ENCODE measurements around the gene MCF2L.
A peak's percentile ranks its signal among the peaks of the same experiment; 100 is the strongest.
"Not testable (repeated sequence)": the region's sequence is repeated elsewhere in the genome, so short reads cannot be mapped to it uniquely, and the experiment has no call there.

Gene MCF2L

DNA sequence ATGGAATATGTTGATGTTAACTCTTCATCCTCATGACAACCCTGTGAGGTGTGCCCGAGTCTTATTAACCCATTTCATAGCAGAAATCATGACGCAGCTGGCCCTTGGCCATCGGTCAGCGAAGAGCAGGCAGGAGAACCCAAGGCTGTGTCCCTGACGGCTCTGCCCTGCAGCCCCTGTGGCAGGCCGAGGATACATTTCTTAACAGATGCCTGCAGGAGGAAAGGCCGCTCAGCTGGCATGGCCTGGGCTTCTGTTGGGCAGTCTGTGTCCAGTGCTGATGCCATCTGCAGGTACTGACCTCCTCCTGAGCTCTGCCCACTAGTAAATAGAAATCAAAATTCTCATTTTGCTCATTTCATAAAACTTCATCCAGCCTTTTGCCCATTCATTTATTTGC lies 35.4 kb upstream of the MCF2L start:
- Histone ChIP-seq H3K4me3 (ENCODE audit: low read length) (no peak overlapping the region), H3K9ac (ENCODE audit: low read length) (no peak overlapping the region), H3K4me1 (ENCODE audit: control insufficient read depth, insufficient read depth, low read length) (no peaks in the 10 kb centered on the region), H3K36me3 (ENCODE audit: control insufficient read depth, insufficient read depth, low read length) (no peaks in the 10 kb centered on the region), H3K27me3 (ENCODE audit: control insufficient read depth, insufficient read depth, low read length) (peaks cover 3% of the 10 kb centered on the region), H3K27ac (ENCODE audit: low read depth, low read length) (no peak overlapping the region)

GRCh38 chr13:112934078-112934477 lies 34.9 kb upstream of the MCF2L start:
- no peaks in the 10 kb centered on the region for H3K36me3 ChIP-seq (ENCODE audit: control insufficient read depth, insufficient read depth, low read length)
- no peak overlapping the region for H3K27ac ChIP-seq (ENCODE audit: low read depth, low read length)
- H3K4me3 ChIP-seq (ENCODE audit: low read length) = no peak overlapping the region
- no peak overlapping the region for H3K9ac ChIP-seq (ENCODE audit: low read length)
- no peaks in the 10 kb centered on the region for H3K4me1 ChIP-seq (ENCODE audit: control insufficient read depth, insufficient read depth, low read length)
- H3K27me3 ChIP-seq (ENCODE audit: control insufficient read depth, insufficient read depth, low read length) = peaks cover 3% of the 10 kb centered on the region

GRCh38 chr13:112938680-112939079 lies 30.3 kb upstream of the MCF2L start:
- no peaks in the 10 kb centered on the region for H3K27me3 ChIP-seq (ENCODE audit: control insufficient read depth, insufficient read depth, low read length)

DNA sequence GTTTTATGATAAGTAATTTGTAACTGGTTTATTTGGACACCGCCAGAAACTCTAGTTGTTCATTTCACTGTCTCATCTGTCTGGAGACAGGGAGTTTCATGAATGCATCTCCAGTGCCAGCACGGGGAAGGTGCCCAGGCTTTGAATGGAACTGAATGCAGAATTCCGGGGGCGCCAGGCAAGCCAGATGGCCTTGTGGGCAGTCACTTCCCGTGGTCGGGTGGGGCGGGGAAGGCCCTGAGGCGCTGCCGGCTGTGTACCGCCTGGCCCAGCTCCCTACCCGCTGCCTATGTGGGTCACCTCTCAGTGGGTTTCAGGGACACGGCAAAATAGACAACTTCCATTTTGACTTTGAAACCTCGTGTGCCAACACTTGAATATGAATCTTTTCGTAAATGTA lies 28.8 kb upstream of the MCF2L start:
- no peaks in the 10 kb centered on the region for H3K36me3 ChIP-seq (ENCODE audit: control insufficient read depth, insufficient read depth, low read length)
- no peak overlapping the region for H3K9ac ChIP-seq (ENCODE audit: low read length)
- H3K4me3 ChIP-seq (ENCODE audit: low read length) = no peak overlapping the region
- H3K27me3 ChIP-seq (ENCODE audit: control insufficient read depth, insufficient read depth, low read length) = no peaks in the 10 kb centered on the region
- H3K27ac ChIP-seq (ENCODE audit: low read depth, low read length) = no peak overlapping the region
- H3K4me1 ChIP-seq (ENCODE audit: control insufficient read depth, insufficient read depth, low read length) = peaks cover 3% of the 10 kb centered on the region

More at GRCh38 chr13:112938680-112939079, 30.3 kb upstream of the MCF2L start:
- no peak overlapping the region for H3K27ac ChIP-seq (ENCODE audit: low read depth, low read length)
- peaks cover 3% of the 10 kb centered on the region for H3K4me1 ChIP-seq (ENCODE audit: control insufficient read depth, insufficient read depth, low read length)
- no peak overlapping the region for H3K9ac ChIP-seq (ENCODE audit: low read length)
- H3K36me3 ChIP-seq (ENCODE audit: control insufficient read depth, insufficient read depth, low read length) = no peaks in the 10 kb centered on the region
- H3K4me3 ChIP-seq (ENCODE audit: low read length) = no peak overlapping the region

- Histone ChIP-seq H3K4me3 (ENCODE audit: low read length) (no peak overlapping the region), H3K27ac (ENCODE audit: low read depth, low read length) (no peak overlapping the region), H3K4me1 (ENCODE audit: control insufficient read depth, insufficient read depth, low read length) (peaks cover 3% of the 10 kb centered on the region), H3K9ac (ENCODE audit: low read length) (no peak overlapping the region), H3K27me3 (ENCODE audit: control insufficient read depth, insufficient read depth, low read length) (no peaks in the 10 kb centered on the region), H3K36me3 (ENCODE audit: control insufficient read depth, insufficient read depth, low read length) (no peaks in the 10 kb centered on the region)
Observed at GRCh38 chr13:112941349-112941748, 27.7 kb upstream of the MCF2L start.

GRCh38 chr13:112941765-112942164 lies 27.2 kb upstream of the MCF2L start:
- not testable (repeated sequence) for H3K27me3 ChIP-seq (ENCODE audit: control insufficient read depth, insufficient read depth, low read length); H3K4me3 ChIP-seq (ENCODE audit: low read length); H3K27ac ChIP-seq (ENCODE audit: low read depth, low read length)

DNA sequence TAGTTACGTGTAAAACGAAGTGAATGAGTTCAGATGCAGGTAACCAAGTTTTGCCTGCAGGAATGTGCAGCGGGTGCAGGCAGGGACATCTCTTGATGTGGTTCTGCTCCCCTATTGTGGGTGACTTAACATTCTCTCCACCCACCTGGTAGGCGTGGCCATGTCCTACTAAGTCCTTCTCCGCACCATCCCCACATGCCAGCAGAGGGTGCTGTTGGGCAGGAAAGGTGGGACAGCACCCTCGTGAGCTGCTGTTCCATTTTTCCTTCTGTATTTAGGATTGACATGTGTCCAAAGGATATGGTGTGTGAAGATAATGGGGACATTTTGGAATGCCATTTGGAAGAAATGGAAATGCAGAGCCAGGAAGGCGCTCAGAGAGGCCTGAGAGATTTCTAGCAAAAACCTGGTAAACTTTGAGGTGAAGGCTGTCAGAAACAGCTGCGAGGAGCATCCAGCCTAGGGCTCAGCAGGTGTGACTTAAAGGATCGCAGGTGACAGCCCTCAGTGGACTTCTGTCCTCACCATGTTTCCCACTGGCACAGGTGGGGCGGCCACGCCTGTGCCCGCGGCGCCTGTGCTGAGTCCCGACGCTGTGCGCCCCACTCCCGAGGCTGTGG lies 26.2 kb upstream of the MCF2L start:
- H3K9ac ChIP-seq (ENCODE audit: low read length) = peak overlapping the region; percentile 55
- H3K27ac ChIP-seq (ENCODE audit: low read depth, low read length) = no peak overlapping the region

More at GRCh38 chr13:112941765-112942164, 27.2 kb upstream of the MCF2L start:
- H3K9ac ChIP-seq (ENCODE audit: low read length); H3K4me1 ChIP-seq (ENCODE audit: control insufficient read depth, insufficient read depth, low read length); H3K36me3 ChIP-seq (ENCODE audit: control insufficient read depth, insufficient read depth, low read length): not testable (repeated sequence)

DNA sequence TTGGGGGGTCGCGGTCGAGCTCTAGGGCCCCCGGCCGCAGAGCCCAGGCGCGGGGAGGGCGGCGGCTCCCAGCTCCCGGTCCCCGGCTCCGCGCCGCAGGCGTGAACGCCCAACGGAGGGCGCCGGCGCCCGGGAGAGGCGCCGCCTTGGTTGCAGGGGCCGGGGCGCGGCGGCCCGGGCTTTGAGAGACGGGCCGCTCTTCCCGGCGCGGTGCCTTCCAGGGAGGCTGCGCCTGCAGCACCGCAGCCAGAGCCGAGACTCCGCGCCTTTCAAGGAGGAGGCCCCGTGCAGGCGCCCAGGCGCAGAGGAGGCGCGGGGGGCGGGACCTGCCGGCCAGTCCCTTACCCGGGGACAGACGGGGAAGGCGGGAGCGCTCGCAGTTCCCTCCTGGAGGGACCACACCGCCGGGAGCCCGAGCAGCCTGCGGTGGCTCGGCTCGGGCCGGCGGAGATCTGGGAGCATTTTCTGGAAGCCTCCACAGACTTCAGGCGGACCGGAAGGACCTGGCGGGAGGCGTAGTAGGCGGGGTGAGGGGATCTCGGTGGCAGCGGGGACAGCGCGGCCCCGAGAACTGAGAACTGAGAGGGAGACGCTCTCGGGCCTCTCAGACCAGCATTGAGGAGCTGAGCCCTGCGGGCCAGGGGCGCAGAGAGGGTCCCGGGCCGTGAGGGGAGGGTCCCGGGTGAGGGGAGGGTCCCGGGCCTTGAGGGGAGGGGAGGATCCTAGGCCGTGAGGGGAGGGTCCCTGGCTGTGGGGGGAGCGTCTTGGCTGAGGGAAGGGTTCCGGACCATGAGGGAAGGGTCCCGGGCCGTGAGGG lies 25.5 kb upstream of the MCF2L start:
- Histone ChIP-seq H3K4me1 (ENCODE audit: control insufficient read depth, insufficient read depth, low read length) (peaks cover 3% of the 10 kb centered on the region), H3K27me3 (ENCODE audit: control insufficient read depth, insufficient read depth, low read length) (no peaks in the 10 kb centered on the region), H3K27ac (ENCODE audit: low read depth, low read length) (peak overlapping the region; percentile 14), H3K36me3 (ENCODE audit: control insufficient read depth, insufficient read depth, low read length) (no peaks in the 10 kb centered on the region), H3K4me3 (ENCODE audit: low read length) (peak overlapping the region; percentile 64), H3K9ac (ENCODE audit: low read length) (peak overlapping the region; percentile 55)

More for the DNA sequence above, 26.2 kb upstream of the MCF2L start:
- Histone ChIP-seq H3K4me1 (ENCODE audit: control insufficient read depth, insufficient read depth, low read length) (peaks cover 3% of the 10 kb centered on the region), H3K4me3 (ENCODE audit: low read length) (peak overlapping the region; percentile 64), H3K36me3 (ENCODE audit: control insufficient read depth, insufficient read depth, low read length) (no peaks in the 10 kb centered on the region), H3K27me3 (ENCODE audit: control insufficient read depth, insufficient read depth, low read length) (no peaks in the 10 kb centered on the region)

DNA sequence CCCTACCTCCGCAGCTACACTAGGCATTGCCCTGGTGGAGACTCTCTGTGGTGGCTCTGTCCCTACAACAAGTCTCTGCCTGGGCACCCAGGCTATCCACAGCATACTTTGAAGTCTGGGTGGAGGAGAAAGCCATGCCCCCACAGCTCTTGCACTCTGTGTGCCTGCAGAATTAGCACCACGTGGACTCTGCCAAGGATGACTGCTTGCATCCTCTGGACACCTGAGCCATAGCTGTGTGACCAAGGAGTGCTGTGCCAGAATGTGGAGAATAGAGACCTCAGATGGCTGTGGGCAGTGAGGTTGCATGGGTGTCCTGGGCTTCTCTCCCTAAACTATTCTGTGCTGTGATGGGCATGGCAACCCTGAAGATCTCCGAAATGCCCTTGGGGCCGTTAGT lies 21.2 kb upstream of the MCF2L start:
- Histone ChIP-seq H3K9ac (ENCODE audit: low read length) (no peak overlapping the region), H3K27me3 (ENCODE audit: control insufficient read depth, insufficient read depth, low read length) (no peaks in the 10 kb centered on the region), H3K36me3 (ENCODE audit: control insufficient read depth, insufficient read depth, low read length) (no peaks in the 10 kb centered on the region), H3K4me3 (ENCODE audit: low read length) (no peak overlapping the region), H3K27ac (ENCODE audit: low read depth, low read length) (no peak overlapping the region), H3K4me1 (ENCODE audit: control insufficient read depth, insufficient read depth, low read length) (peaks cover 3% of the 10 kb centered on the region)

- Histone ChIP-seq H3K27me3 (ENCODE audit: control insufficient read depth, insufficient read depth, low read length) (no peaks in the 10 kb centered on the region), H3K4me1 (ENCODE audit: control insufficient read depth, insufficient read depth, low read length) (no peaks in the 10 kb centered on the region), H3K36me3 (ENCODE audit: control insufficient read depth, insufficient read depth, low read length) (no peaks in the 10 kb centered on the region), H3K9ac (ENCODE audit: low read length) (no peak overlapping the region), H3K4me3 (ENCODE audit: low read length) (no peak overlapping the region), H3K27ac (ENCODE audit: low read depth, low read length) (no peak overlapping the region)
Observed at GRCh38 chr13:112951674-112952371, 17.2 kb upstream of the MCF2L start.

DNA sequence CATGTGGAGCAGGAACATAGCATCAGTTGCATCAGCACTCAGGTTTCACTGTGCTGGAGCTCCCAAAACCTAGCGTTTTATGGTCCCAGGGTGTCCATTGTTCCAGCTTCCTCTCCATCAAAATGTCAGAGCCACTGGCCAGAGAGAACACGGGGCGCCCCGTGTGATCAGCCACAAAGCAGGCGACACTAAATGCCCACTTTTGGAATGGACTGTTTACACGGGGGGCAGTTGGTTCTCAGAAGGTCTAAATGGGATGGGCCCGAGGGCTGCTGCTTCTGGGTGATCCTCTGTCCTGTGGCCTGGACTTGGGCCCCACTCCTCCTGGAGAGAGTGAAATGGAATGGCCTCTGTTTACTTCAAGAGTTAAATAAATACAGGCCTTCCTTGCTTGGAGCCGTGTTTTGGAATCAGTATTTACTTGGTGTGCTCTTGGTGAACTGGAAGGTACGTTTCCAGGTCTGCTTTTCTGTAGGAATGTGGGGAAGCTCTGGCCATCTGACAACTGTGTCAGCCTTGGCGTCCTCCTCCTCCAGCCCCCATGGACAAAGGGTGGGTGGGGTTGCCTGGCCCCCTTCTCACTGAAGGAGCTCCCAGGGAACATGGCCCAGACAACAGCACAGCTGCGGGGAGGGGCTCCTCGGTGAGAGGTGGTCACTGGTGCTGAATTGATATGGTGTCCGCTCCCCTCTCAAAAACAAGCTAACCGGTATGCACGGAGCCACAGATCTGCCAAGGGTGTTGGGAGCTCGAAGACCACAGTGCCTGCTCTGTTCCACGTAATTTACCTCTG lies 16.1 kb upstream of the MCF2L start:
- no peaks in the 10 kb centered on the region for H3K36me3 ChIP-seq (ENCODE audit: control insufficient read depth, insufficient read depth, low read length)
- H3K9ac ChIP-seq (ENCODE audit: low read length) = no peak overlapping the region
- H3K27ac ChIP-seq (ENCODE audit: low read depth, low read length) = no peak overlapping the region
- no peak overlapping the region for H3K4me3 ChIP-seq (ENCODE audit: low read length)
- no peaks in the 10 kb centered on the region for H3K4me1 ChIP-seq (ENCODE audit: control insufficient read depth, insufficient read depth, low read length)
- no peaks in the 10 kb centered on the region for H3K27me3 ChIP-seq (ENCODE audit: control insufficient read depth, insufficient read depth, low read length)
